HepG2 (cell line): Measurements from ENCODE around the gene FBXW8. TPM values are rescaled to one million over a fixed set of nuclear protein-coding genes. Genes with fewer than 3 reads are reported as not detected.

Source experiments
- ATAC-seq: fragments of 200-7000 bp; cut with Tn5 transposase; 3 replicates; pipeline ENCODE4 v1.9.1; 2020; ENCODE audit warnings: mild to moderate bottlenecking, moderate library complexity
- BruUV-seq: library from RNA; stranded (reverse); fragments of 400-500 nt; replicated peaks from 2 replicates; lab custom pipeline; 2021; lab: Mats Ljungman, UMichigan
- CTCF ChIA-PET: fragments of 300-600 bp; formaldehyde crosslinking; extraction: SDS; loops from one replicate; lab custom pipeline; 2021; ENCODE audit warnings: low total read pairs, inconsistent platforms, low intra/inter-chr PET ratio; lab: Yijun Ruan, JAX
- POLR2A ChIA-PET: fragments of 350-600 bp; sonication (Branson Sonifier 250); formaldehyde crosslinking; loops from one replicate; lab custom pipeline; 2020; ENCODE audit warnings: antibody characterized with exemption, inconsistent platforms; lab: Yijun Ruan, JAX
- DNase-seq: peaks from one replicate; pipeline ENCODE4 v3.0.0-alpha.2; 2015; ENCODE audit warnings: low spot score
- FAIRE-seq: peaks from 3 replicates; lab custom pipeline; 2011; peaks lifted over from hg19 to GRCh38; lab: Jason Lieb, UNC
- H2AFZ ChIP-seq: one replicate; pipeline ENCODE4 v1.6.1; 2011; ENCODE audit warnings: low read length, inconsistent platforms
- H3K27ac ChIP-seq: fragments of 300-600 bp; 3 replicates; pipeline ENCODE4 v1.8.0; 2011; ENCODE audit warnings: mixed run types, mild to moderate bottlenecking, mixed read lengths, low read length, inconsistent platforms; ENCODE audit not compliant: insufficient read depth; ENCODE audit errors: extremely low read length
- H3K27me3 ChIP-seq, 2 experiments: fragments of 200-600 bp in 1 of 2; 2 replicates in 1 of 2; 3 replicates in 1 of 2; pipeline versions ENCODE4 v1.6.0 to v1.8.0; 2011; ENCODE audit warnings: low read length in 2 of 2, mild to moderate bottlenecking in 2 of 2, moderate library complexity in 2 of 2, inconsistent platforms in 1 of 2; ENCODE audit not compliant: insufficient read depth in 2 of 2, control insufficient read depth in 1 of 2
- H3K36me3 ChIP-seq, 2 experiments: fragments of 200-600 bp in 1 of 2; replicated peaks in 1 of 2; 2 replicates in 1 of 2; 3 replicates in 1 of 2; pipeline versions ENCODE4 v1.5.1 to v1.8.0; 2011; ENCODE audit warnings: low read length in 2 of 2, inconsistent platforms in 1 of 2; ENCODE audit not compliant: insufficient read depth in 2 of 2, control insufficient read depth in 1 of 2
- H3K4me1 ChIP-seq: 2 replicates; pipeline ENCODE4 v1.5.1; 2012; ENCODE audit warnings: low read length, inconsistent platforms; ENCODE audit not compliant: insufficient read depth
- H3K4me2 ChIP-seq: 2 replicates; pipeline ENCODE4 v1.6.0; 2011; ENCODE audit warnings: low read depth, low read length, inconsistent platforms
- H3K4me3 ChIP-seq, 3 experiments: fragments of 200-600 bp in 1 of 3; sonication (generic), shearing (Covaris generic) in 1 of 3; replicated peaks in 1 of 3; 2 replicates each; pipeline ENCODE4 v1.5.1; 2011 to 2016; ENCODE audit warnings: low read length in 3 of 3, inconsistent platforms in 2 of 3, low read depth in 2 of 3, mild to moderate bottlenecking in 2 of 3, control low read depth in 1 of 3, mixed read lengths in 1 of 3; ENCODE audit not compliant: insufficient read depth in 1 of 3
- H3K79me2 ChIP-seq: one replicate; pipeline ENCODE4 v1.6.1; 2011; ENCODE audit warnings: low read length, inconsistent platforms; ENCODE audit not compliant: insufficient read depth
- H3K9ac ChIP-seq: 2 replicates; pipeline ENCODE4 v1.6.0; 2011; ENCODE audit warnings: mild to moderate bottlenecking, low read depth, low read length, inconsistent platforms; ENCODE audit not compliant: insufficient read depth
- H3K9me3 ChIP-seq: 2 replicates; pipeline ENCODE4 v1.5.1; 2012; ENCODE audit warnings: mild to moderate bottlenecking, low read length
- H4K20me1 ChIP-seq: 2 replicates; pipeline ENCODE4 v1.6.0; 2011; ENCODE audit warnings: inconsistent platforms, mild to moderate bottlenecking, low read length, moderate library complexity; ENCODE audit not compliant: insufficient read depth
- ATF1 ChIP-seq: IDR thresholded peaks from 2 replicates; pipeline ENCODE4 v1.6.1; 2016; ENCODE audit warnings: mild to moderate bottlenecking, control low read depth
- CTCF ChIP-seq: sonication (generic); formaldehyde crosslinking; IDR thresholded peaks from 2 replicates; pipeline ENCODE4 v1.5.0; 2020; ENCODE audit warnings: mild to moderate bottlenecking, missing genetic modification reagents, moderate library complexity
- KLF13 ChIP-seq: sonication (generic); formaldehyde crosslinking; IDR thresholded peaks from 2 replicates; pipeline ENCODE4 v1.4.0; 2020; ENCODE audit warnings: mild to moderate bottlenecking, missing genetic modification reagents
- MEIS2 ChIP-seq: sonication (generic); formaldehyde crosslinking; IDR thresholded peaks from 2 replicates; pipeline ENCODE4 v1.9.0; 2021; ENCODE audit warnings: mild to moderate bottlenecking, missing genetic modification reagents
- MXD4 ChIP-seq: IDR thresholded peaks from 2 replicates; pipeline ENCODE4 v1.6.1; 2016; ENCODE audit warnings: mild to moderate bottlenecking, missing biosample characterization, missing genetic modification reagents
- RAD21 ChIP-seq: fragments of 450-650 bp; formaldehyde crosslinking; IDR thresholded peaks from 2 replicates; pipeline ENCODE4 v1.5.0; 2020; ENCODE audit warnings: mild to moderate bottlenecking
- STAT6 ChIP-seq: sonication (generic); formaldehyde crosslinking; IDR thresholded peaks from 2 replicates; pipeline ENCODE4 v1.4.0; 2020; ENCODE audit warnings: missing genetic modification reagents, mild to moderate bottlenecking, borderline replicate concordance
- ZBTB34 ChIP-seq: sonication (generic); formaldehyde crosslinking; IDR thresholded peaks from 2 replicates; pipeline ENCODE4 v1.8.0; 2022; ENCODE audit warnings: mild to moderate bottlenecking, missing genetic modification reagents
- ZNF260 ChIP-seq: sonication (generic); formaldehyde crosslinking; IDR thresholded peaks from 2 replicates; pipeline ENCODE4 v1.4.0; 2020; ENCODE audit warnings: missing genetic modification reagents, low read depth, mild to moderate bottlenecking, borderline replicate concordance
- ZNF563 ChIP-seq: sonication (generic); formaldehyde crosslinking; IDR thresholded peaks from 2 replicates; pipeline ENCODE4 v1.8.0; 2022; ENCODE audit warnings: mild to moderate bottlenecking, moderate library complexity, missing genetic modification reagents
- ZNF770 ChIP-seq: sonication (generic); formaldehyde crosslinking; IDR thresholded peaks from 2 replicates; pipeline ENCODE4 v1.5.0; 2020; ENCODE audit warnings: mild to moderate bottlenecking, missing genetic modification reagents
- ZSCAN5A ChIP-seq: sonication (generic); formaldehyde crosslinking; IDR thresholded peaks from 2 replicates; pipeline ENCODE4 v1.8.0; 2022; ENCODE audit warnings: mild to moderate bottlenecking, missing genetic modification reagents, borderline replicate concordance
- WGBS: methylation state at CpG from one replicate; pipeline ENCODE4 v1.1.6; 2017; ENCODE audit warnings: low lambda C conversion rate; 5-methylcytosine and 5-hydroxymethylcytosine counted together
- in situ Hi-C: cut with HindIII; loops from 2 replicates; pipeline ENCODE4 v1.10.0; 2017; ENCODE audit warnings: low pct_unique_long_range_greater_than_20kb; ENCODE audit not compliant: extremely low pct_ligation_motif_present
- intact Hi-C: fragments of 100-400 bp; cut with micrococcal nuclease; formaldehyde crosslinking; loops from one replicate; pipeline ENCODE4 v1.10.0; 2022; ENCODE audit not compliant: unreplicated experiment
- polyA plus RNA-seq, 8 experiments: library from polyadenylated mRNA; depleted of rRNA in 3 of 8; stranded (reverse) in 7 of 8; unstranded in 1 of 8; fragments of >200 nt; fragmentation: Illumina TruSeq in 4 of 8; extraction: Trizol in 4 of 8; gene quantifications; 2 replicates each; pipeline versions ENCODE4 v1.2.1 to v1.2.3, GENCODE V29; 2011 to 2016; ENCODE audit warnings: low read depth in 4 of 8, missing spikeins in 1 of 8, mixed read lengths in 1 of 8; ENCODE audit not compliant: insufficient read depth in 1 of 8
- total RNA-seq, 5 experiments: library from RNA; depleted of rRNA; stranded (reverse); fragments of >200 nt; fragmentation: Illumina TruSeq; extraction: Trizol; gene quantifications; 2 replicates each; pipeline ENCODE4 v1.2.3, GENCODE V29; 2016; ENCODE audit warnings: low read depth in 1 of 5

The FBXW8 gene
- total and polyA plus RNA-seq, 2 of the 13 experiments (the other 11 are each of a cell fraction or from before 2014, with no cell fraction given), result 5.1 to 5.9 TPM

GRCh38 chr12:117046011-117046369 lies 135.2 kb downstream of the FBXW8 start:
- DNase-seq, result peak; percentile 69
- CTCF ChIA-PET, result interaction anchor here (2.1 kb wide), 1 partner anchor 20 kb away, joined by 8 read pairs; no protein-coding TSS in a partner anchor
- Histone ChIP-seq H3K4me2 (peak overlapping the region; percentile 84), H3K27ac (peak overlapping the region; percentile 99), H2AFZ (no peak overlapping the region), H3K4me1 (peaks cover 90% of the 10 kb centered on the region), H3K27me3 (no peaks in the 10 kb centered on the region), H3K9me3 (no peaks in the 10 kb centered on the region), H3K36me3 (peaks cover 10 to 27% of the 10 kb centered on the region in 2 experiments), H3K9ac (peak overlapping the region; percentile 79), H4K20me1 (no peaks in the 10 kb centered on the region), H3K79me2 (no peaks in the 10 kb centered on the region), H3K4me3 (peak overlapping the region in 1 of 3 experiments; percentile 62; a peak in 1 of 6 replicates)
- POLR2A ChIA-PET, result interaction anchor here (1.0 to 1.6 kb wide), 4 partner anchors 12 to 55 kb away, joined by 4 to 9 read pairs (median 4); partner anchors contain the start of gene TESC
- intact Hi-C loops, result no loop called here
- 2% methylated on average over 5 of the region's 6 CpGs for WGBS
- ATAC-seq, result peak; percentile 30
- no TSS peak for BruUV-seq
- in situ Hi-C loops, result loop anchor here (5.0 kb wide), 1 partner anchor 51 kb away; the partner anchor contains the start of gene TESC
- FAIRE-seq, result no peak
- TF ChIP-seq CTCF (peak; percentile 47), STAT6 (CRISPR knock-in tag) (0 out of 2 replicates have a peak, but pooled peaks have one; percentile 11), MXD4 (CRISPR knock-in tag) (0 out of 2 replicates have a peak, but pooled peaks have one; percentile 3), ZNF563 (0 out of 2 replicates have a peak, but pooled peaks have one; percentile 18), ATF1 (CRISPR knock-in tag) (no peak), KLF13 (CRISPR knock-in tag) (no peak), ZNF770 (no peak), MEIS2 (CRISPR knock-in tag) (0 out of 2 replicates have a peak, but pooled peaks have one; percentile 11), ZSCAN5A (CRISPR knock-in tag) (peak; percentile 44; the same call in 1 of the 2 replicates), ZNF260 (0 out of 2 replicates have a peak, but pooled peaks have one; percentile 9), ZBTB34 (CRISPR knock-in tag) (no peak), RAD21 (CRISPR knock-in tag) (peak; percentile 8; the same call in 1 of the 2 replicates)
